ENCODE data around the gene GHRL.

Gene GHRL

GRCh38 chr3:10292505-10293419 is at the start of gene GHRL:
TSS of gene GHRL (minus strand) at chr3:10292947. CDS start at chr3:10290180, 2,767 bp downstream.
- H3K36me3 ChIP-seq (ENCODE audit: insufficient read depth, insufficient read length, low read length), result peaks cover 53% of the 10 kb centered on the region
- H3K27me3 ChIP-seq (ENCODE audit: insufficient read depth, insufficient read length), result no peaks in the 10 kb centered on the region
- H3K4me3 ChIP-seq (ENCODE audit: insufficient read length, low read depth), result no peak within 1 kb of the TSS
- no peaks in the 10 kb centered on the region for H3K9me3 ChIP-seq (ENCODE audit: insufficient read depth, low read length)
- no peak for DNase-seq (ENCODE audit: low read depth, low spot score)
- peaks cover 31% of the 10 kb centered on the region for H3K4me1 ChIP-seq (ENCODE audit: insufficient read depth, insufficient read length)
- no peak within 1 kb of the TSS for H3K9ac ChIP-seq (ENCODE audit: insufficient read length, low read depth)
- TF ChIP-seq YY1 (IDR thresholded peaks at IDR 0.05; ENCODE audit: insufficient read depth, insufficient read length) (no peak), SUZ12 (IDR thresholded peaks at IDR 0.05; ENCODE audit: extremely low read depth, insufficient read depth, insufficient read length) (no peak), ZNF274 (IDR thresholded peaks at IDR 0.05; ENCODE audit: low read depth, low read length) (no peak)

GRCh38 chr3:10341901-10342398 is 49.2 kb upstream of the GHRL start:
- no peak for TF ChIP-seq YY1 (IDR thresholded peaks at IDR 0.05; ENCODE audit: insufficient read depth, insufficient read length)
- no peak for TF ChIP-seq SUZ12 (IDR thresholded peaks at IDR 0.05; ENCODE audit: extremely low read depth, insufficient read depth, insufficient read length)
- no peak for TF ChIP-seq ZNF274 (IDR thresholded peaks at IDR 0.05; ENCODE audit: low read depth, low read length)
- Histone ChIP-seq H3K36me3 (ENCODE audit: insufficient read depth, insufficient read length, low read length) (no peaks in the 10 kb centered on the region), H3K9me3 (ENCODE audit: insufficient read depth, low read length) (no peaks in the 10 kb centered on the region), H3K4me3 (ENCODE audit: insufficient read length, low read depth) (no peak overlapping the region), H3K27me3 (ENCODE audit: insufficient read depth, insufficient read length) (no peaks in the 10 kb centered on the region), H3K4me1 (ENCODE audit: insufficient read depth, insufficient read length) (peaks cover 14% of the 10 kb centered on the region), H3K9ac (ENCODE audit: insufficient read length, low read depth) (no peak overlapping the region)
- no peak for DNase-seq (ENCODE audit: low read depth, low spot score)

GRCh38 chr3:10340476-10340875 is 47.7 kb upstream of the GHRL start:
- no peaks in the 10 kb centered on the region for H3K9me3 ChIP-seq (ENCODE audit: insufficient read depth, low read length)
- H3K9ac ChIP-seq (ENCODE audit: insufficient read length, low read depth), result no peak overlapping the region
- no peaks in the 10 kb centered on the region for H3K36me3 ChIP-seq (ENCODE audit: insufficient read depth, insufficient read length, low read length)
- peaks cover 12% of the 10 kb centered on the region for H3K4me1 ChIP-seq (ENCODE audit: insufficient read depth, insufficient read length)
- H3K4me3 ChIP-seq (ENCODE audit: insufficient read length, low read depth), result no peak overlapping the region
- no peak for DNase-seq (ENCODE audit: low read depth, low spot score)
- no peak for TF ChIP-seq ZNF274 (IDR thresholded peaks at IDR 0.05; ENCODE audit: low read depth, low read length)
- TF ChIP-seq YY1 (IDR thresholded peaks at IDR 0.05; ENCODE audit: insufficient read depth, insufficient read length), result no peak
- TF ChIP-seq SUZ12 (IDR thresholded peaks at IDR 0.05; ENCODE audit: extremely low read depth, insufficient read depth, insufficient read length), result no peak
- H3K27me3 ChIP-seq (ENCODE audit: insufficient read depth, insufficient read length), result no peaks in the 10 kb centered on the region

GRCh38 chr3:10340046-10340445 is 47.3 kb upstream of the GHRL start:
- TF ChIP-seq ZNF274 (IDR thresholded peaks at IDR 0.05; ENCODE audit: low read depth, low read length), result no peak
- TF ChIP-seq YY1 (IDR thresholded peaks at IDR 0.05; ENCODE audit: insufficient read depth, insufficient read length), result no peak
- TF ChIP-seq SUZ12 (IDR thresholded peaks at IDR 0.05; ENCODE audit: extremely low read depth, insufficient read depth, insufficient read length), result no peak
- H3K9ac ChIP-seq (ENCODE audit: insufficient read length, low read depth), result no peak overlapping the region

GRCh38 chr3:10339376-10339955 is 46.7 kb upstream of the GHRL start:
- Histone ChIP-seq H3K9ac (ENCODE audit: insufficient read length, low read depth) (peak overlapping the region; percentile 17), H3K4me1 (ENCODE audit: insufficient read depth, insufficient read length) (peaks cover 15% of the 10 kb centered on the region), H3K4me3 (ENCODE audit: insufficient read length, low read depth) (no peak overlapping the region), H3K27me3 (ENCODE audit: insufficient read depth, insufficient read length) (no peaks in the 10 kb centered on the region), H3K9me3 (ENCODE audit: insufficient read depth, low read length) (no peaks in the 10 kb centered on the region), H3K36me3 (ENCODE audit: insufficient read depth, insufficient read length, low read length) (no peaks in the 10 kb centered on the region)
- TF ChIP-seq YY1 (IDR thresholded peaks at IDR 0.05; ENCODE audit: insufficient read depth, insufficient read length) (no peak), ZNF274 (IDR thresholded peaks at IDR 0.05; ENCODE audit: low read depth, low read length) (no peak), SUZ12 (IDR thresholded peaks at IDR 0.05; ENCODE audit: extremely low read depth, insufficient read depth, insufficient read length) (no peak)
- DNase-seq (ENCODE audit: low read depth, low spot score), result no peak

More at GRCh38 chr3:10340046-10340445, 47.3 kb upstream of the GHRL start:
- Histone ChIP-seq H3K9me3 (ENCODE audit: insufficient read depth, low read length) (no peaks in the 10 kb centered on the region), H3K27me3 (ENCODE audit: insufficient read depth, insufficient read length) (no peaks in the 10 kb centered on the region), H3K4me1 (ENCODE audit: insufficient read depth, insufficient read length) (peaks cover 13% of the 10 kb centered on the region), H3K4me3 (ENCODE audit: insufficient read length, low read depth) (no peak overlapping the region), H3K36me3 (ENCODE audit: insufficient read depth, insufficient read length, low read length) (no peaks in the 10 kb centered on the region)
- no peak for DNase-seq (ENCODE audit: low read depth, low spot score)

- no peak overlapping the region for H3K9ac ChIP-seq (ENCODE audit: insufficient read length, low read depth)
- no peaks in the 10 kb centered on the region for H3K27me3 ChIP-seq (ENCODE audit: insufficient read depth, insufficient read length)
- H3K9me3 ChIP-seq (ENCODE audit: insufficient read depth, low read length), result no peaks in the 10 kb centered on the region
- no peak for DNase-seq (ENCODE audit: low read depth, low spot score)
- H3K36me3 ChIP-seq (ENCODE audit: insufficient read depth, insufficient read length, low read length), result no peaks in the 10 kb centered on the region
- no peak for TF ChIP-seq YY1 (IDR thresholded peaks at IDR 0.05; ENCODE audit: insufficient read depth, insufficient read length)
- TF ChIP-seq SUZ12 (IDR thresholded peaks at IDR 0.05; ENCODE audit: extremely low read depth, insufficient read depth, insufficient read length), result no peak
- no peak for TF ChIP-seq ZNF274 (IDR thresholded peaks at IDR 0.05; ENCODE audit: low read depth, low read length)
- H3K4me1 ChIP-seq (ENCODE audit: insufficient read depth, insufficient read length), result peaks cover 18% of the 10 kb centered on the region
- no peak overlapping the region for H3K4me3 ChIP-seq (ENCODE audit: insufficient read length, low read depth)
Observed at GRCh38 chr3:10338591-10339353, 46.0 kb upstream of the GHRL start.

Measured in NT2/D1 (cell line).